Left lung (tissue), 10 donors: ENCODE results near the gene ACER3. TPM values are rescaled to one million over a fixed set of nuclear protein-coding genes. Genes with fewer than 3 reads are reported as not detected.

Source experiments
- ATAC-seq: fragments of 200-7000 bp; cut with Tn5 transposase; one replicate; pipeline ENCODE4 v1.9.1; 2020; ENCODE audit warnings: moderate library complexity
- DNase-seq, 4 donors: peaks; one replicate each; pipeline ENCODE4 v3.0.0-alpha.2; 2013 to 2020
- H3K27ac ChIP-seq, 2 donors: fragments of 200-600 bp; sonication (generic) in 1 of 2; one replicate each; pipeline versions ENCODE4 v1.5.0 to v1.8.0; 2020 to 2021
- H3K27me3 ChIP-seq, 2 donors: fragments of 200-600 bp; sonication (generic) in 1 of 2; one replicate each; pipeline versions ENCODE4 v1.5.0 to v1.8.0; 2020 to 2021
- H3K36me3 ChIP-seq, 2 donors: fragments of 200-600 bp; sonication (generic) in 1 of 2; one replicate each; pipeline versions ENCODE4 v1.5.0 to v1.8.0; 2020 to 2021
- H3K4me1 ChIP-seq, 2 donors: fragments of 200-600 bp; one replicate each; pipeline ENCODE4 v1.8.0; 2021
- H3K4me3 ChIP-seq, 2 donors: fragments of 200-600 bp; sonication (generic) in 1 of 2; one replicate each; pipeline versions ENCODE4 v1.5.0 to v1.8.0; 2020 to 2021; ENCODE audit warnings: mild to moderate bottlenecking in 1 of 2
- H3K9me3 ChIP-seq, 2 donors: fragments of 200-600 bp; sonication (generic) in 1 of 2; one replicate each; pipeline versions ENCODE4 v1.5.0 to v1.8.0; 2020 to 2021
- CTCF ChIP-seq, 2 donors: fragments of 200-600 bp; sonication (generic) in 1 of 2; IDR thresholded peaks; one replicate each; pipeline versions ENCODE4 v1.5.0 to v1.8.0; 2021; ENCODE audit warnings: antibody characterized with exemption in 2 of 2
- intact Hi-C, 2 donors: fragments of 100-400 bp; cut with DNase I; formaldehyde crosslinking; loops; one replicate each; pipeline versions ENCODE4 v1.11.2 to v1.14.2; 2022
- polyA plus RNA-seq, 6 donors: library from polyadenylated mRNA; unstranded; fragments of 120-200 nt; gene quantifications; one replicate each; pipeline ENCODE4 v1.2.1, GENCODE V29; 2013; ENCODE audit not compliant: insufficient read length in 6 of 6
- total RNA-seq, 2 donors: library from RNA; stranded (reverse); fragmentation: NEBNext Ultra II Directional; extraction: Animal tissue kit (Norgen Biotek cat#: 25700); gene quantifications; one replicate each; pipeline ENCODE4 v1.2.1, GENCODE V29; 2021
- donor health status: DM: no; HTN: yes; CAD: no.
- donor health status: DM: no; HTN: no; CAD: no.

Gene ACER3
- total and polyA plus RNA-seq, 8 donors, result 17.5 to 46.5 (median 24.6) TPM

GRCh38 chr11:76910620-76911414 is 50.1 kb downstream of the ACER3 start:
- H3K9me3 ChIP-seq, result no peaks in the 10 kb centered on the region
- H3K4me1 ChIP-seq, result peaks cover 0 to 3% of the 10 kb centered on the region in 2 donors
- peak overlapping the region; percentile 13 to 59 for H3K27ac ChIP-seq
- no peaks in the 10 kb centered on the region for H3K36me3 ChIP-seq
- no peak for TF ChIP-seq CTCF (IDR thresholded peaks at IDR 0.05)
- intact Hi-C loops, result no loop called here
- DNase-seq (peak in 3 of 4 donors; percentile 29 to 64 (median 38)), ATAC-seq (peak; percentile 60)
- H3K4me3 ChIP-seq, result no peak overlapping the region
- H3K27me3 ChIP-seq, result no peaks in the 10 kb centered on the region

- no peaks in the 10 kb centered on the region for H3K27me3 ChIP-seq
- no peaks in the 10 kb centered on the region for H3K36me3 ChIP-seq
- intact Hi-C loops, result no loop called here
- ATAC-seq, result no peak
- peaks cover 0 to 3% of the 10 kb centered on the region in 2 donors for H3K4me1 ChIP-seq
- DNase-seq, result no peak
- TF ChIP-seq CTCF (IDR thresholded peaks at IDR 0.05), result no peak
- peak overlapping the region; percentile 13 to 59 for H3K27ac ChIP-seq
- H3K4me3 ChIP-seq, result no peak overlapping the region
- H3K9me3 ChIP-seq, result no peaks in the 10 kb centered on the region
These were observed 50.7 kb downstream of the ACER3 start for GRCh38 chr11:76911415-76911808.

GRCh38 chr11:76916712-76917111 is 56.0 kb downstream of the ACER3 start:
- Histone ChIP-seq H3K9me3 (no peaks in the 10 kb centered on the region), H3K27me3 (no peaks in the 10 kb centered on the region), H3K36me3 (no peaks in the 10 kb centered on the region), H3K27ac (no peak overlapping the region), H3K4me3 (no peak overlapping the region), H3K4me1 (peaks cover 6 to 23% of the 10 kb centered on the region in 2 donors)
- TF ChIP-seq CTCF (IDR thresholded peaks at IDR 0.05), result no peak
- ATAC-seq (no peak), DNase-seq (no peak)
- intact Hi-C loops, result loop anchor here in 1 of 2 donors (5.0 kb wide), 1 partner anchor 109 kb away; no protein-coding TSS in a partner anchor

- intact Hi-C loops, result loop anchor here in 1 of 2 donors (5.0 kb wide), 1 partner anchor 112 kb away; no protein-coding TSS in a partner anchor
- peak; percentile 33 to 64 for TF ChIP-seq CTCF (IDR thresholded peaks at IDR 0.05)
- H3K9me3 ChIP-seq, result no peaks in the 10 kb centered on the region
- H3K4me3 ChIP-seq, result peak overlapping the region in 1 of 2 donors; percentile 12
- H3K27me3 ChIP-seq, result no peaks in the 10 kb centered on the region
- H3K27ac ChIP-seq, result peak overlapping the region in 1 of 2 donors; percentile 60
- no peaks in the 10 kb centered on the region for H3K36me3 ChIP-seq
- peak; percentile 91 for ATAC-seq
- peak in 2 of 4 donors; percentile 69 to 77 for DNase-seq
- peaks cover 6 to 23% of the 10 kb centered on the region in 2 donors for H3K4me1 ChIP-seq
These were observed 58.2 kb downstream of the ACER3 start for GRCh38 chr11:76918941-76919386.

- no peaks in the 10 kb centered on the region for H3K9me3 ChIP-seq
- H3K4me3 ChIP-seq, result no peak overlapping the region
- TF ChIP-seq CTCF (IDR thresholded peaks at IDR 0.05), result no peak
- H3K27me3 ChIP-seq, result no peaks in the 10 kb centered on the region
- intact Hi-C loops, result loop anchor here in 1 of 2 donors (5.0 kb wide), 1 partner anchor 112 kb away; no protein-coding TSS in a partner anchor
- H3K27ac ChIP-seq, result no peak overlapping the region
- ATAC-seq (no peak), DNase-seq (no peak)
- H3K4me1 ChIP-seq, result peaks cover 6 to 23% of the 10 kb centered on the region in 2 donors
- no peaks in the 10 kb centered on the region for H3K36me3 ChIP-seq
These were observed 58.7 kb downstream of the ACER3 start for GRCh38 chr11:76919467-76919866.
